Daoy (cell line): ENCODE results near the gene ILKAP. TPM values are rescaled to one million over a fixed set of nuclear protein-coding genes. Genes with fewer than 3 reads are reported as not detected.

Source experiments
- DNase-seq: peaks from one replicate; pipeline ENCODE4 v3.0.0-alpha.2; 2015; ENCODE audit warnings: low read depth
- total RNA-seq: library from RNA; depleted of rRNA; stranded (reverse); fragments of >200 nt; shearing (Covaris generic); gene quantifications from 2 replicates; pipeline ENCODE4 v1.2.3, GENCODE V29; 2014; rRNA removed

Gene ILKAP
- total RNA-seq, 1 experiment from 2014 or later, result 27.9 TPM

DNA sequence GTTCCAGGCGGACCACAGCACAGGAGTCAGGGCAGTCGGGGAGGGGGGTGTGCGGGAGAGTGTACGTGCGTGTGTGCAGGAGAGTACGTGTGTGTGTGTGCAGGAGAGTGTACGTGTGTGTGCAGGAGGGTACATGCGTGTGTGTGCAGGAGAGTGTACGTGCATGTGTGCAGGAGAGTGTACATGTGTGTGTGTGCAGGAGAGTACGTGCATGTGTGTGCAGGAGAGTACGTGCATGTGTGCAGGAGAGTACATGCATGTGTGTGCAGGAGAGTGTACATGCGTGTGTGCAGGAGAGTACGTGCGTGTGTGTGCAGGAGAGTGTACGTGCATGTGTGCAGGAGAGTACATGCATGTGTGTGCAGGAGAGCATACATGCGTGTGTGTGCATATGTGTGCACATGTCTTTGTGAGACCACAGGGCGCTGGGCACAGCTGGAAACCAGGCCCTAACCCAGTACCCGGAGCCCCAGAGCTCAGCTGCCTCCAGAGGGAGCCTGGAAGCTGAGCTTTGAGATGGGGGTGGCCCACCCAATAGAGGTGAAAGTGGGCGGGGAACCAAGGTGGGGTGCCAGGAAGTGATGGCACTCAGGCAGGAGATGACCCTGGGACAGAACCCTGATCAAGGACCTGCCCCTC, 78.9 kb downstream of the ILKAP start:
- DNase-seq, result no peak

DNA sequence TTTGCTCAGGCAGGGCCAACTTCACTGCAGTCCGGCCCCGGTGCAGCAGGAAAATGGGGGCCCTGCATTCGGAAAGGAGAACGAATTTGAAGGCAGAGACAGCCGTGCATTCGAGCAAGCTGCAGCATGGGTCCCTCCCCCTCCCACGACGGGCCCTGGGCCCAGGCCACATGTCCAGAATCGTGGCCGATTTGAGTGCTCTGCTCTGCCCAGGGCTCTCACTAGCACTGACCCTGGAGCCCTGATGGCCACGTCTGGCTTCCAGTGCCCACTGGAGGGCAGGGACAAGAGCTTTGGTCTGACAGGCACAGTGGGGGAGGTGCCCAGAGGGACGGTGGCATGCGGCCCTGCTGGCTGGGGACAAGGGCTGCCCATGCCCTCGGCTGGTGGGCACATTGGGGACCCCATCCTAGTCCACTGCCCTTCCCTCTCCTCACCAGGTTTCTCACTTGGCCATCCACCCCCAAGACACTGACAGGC, 79.5 kb downstream of the ILKAP start:
- DNase-seq, result no peak

DNA sequence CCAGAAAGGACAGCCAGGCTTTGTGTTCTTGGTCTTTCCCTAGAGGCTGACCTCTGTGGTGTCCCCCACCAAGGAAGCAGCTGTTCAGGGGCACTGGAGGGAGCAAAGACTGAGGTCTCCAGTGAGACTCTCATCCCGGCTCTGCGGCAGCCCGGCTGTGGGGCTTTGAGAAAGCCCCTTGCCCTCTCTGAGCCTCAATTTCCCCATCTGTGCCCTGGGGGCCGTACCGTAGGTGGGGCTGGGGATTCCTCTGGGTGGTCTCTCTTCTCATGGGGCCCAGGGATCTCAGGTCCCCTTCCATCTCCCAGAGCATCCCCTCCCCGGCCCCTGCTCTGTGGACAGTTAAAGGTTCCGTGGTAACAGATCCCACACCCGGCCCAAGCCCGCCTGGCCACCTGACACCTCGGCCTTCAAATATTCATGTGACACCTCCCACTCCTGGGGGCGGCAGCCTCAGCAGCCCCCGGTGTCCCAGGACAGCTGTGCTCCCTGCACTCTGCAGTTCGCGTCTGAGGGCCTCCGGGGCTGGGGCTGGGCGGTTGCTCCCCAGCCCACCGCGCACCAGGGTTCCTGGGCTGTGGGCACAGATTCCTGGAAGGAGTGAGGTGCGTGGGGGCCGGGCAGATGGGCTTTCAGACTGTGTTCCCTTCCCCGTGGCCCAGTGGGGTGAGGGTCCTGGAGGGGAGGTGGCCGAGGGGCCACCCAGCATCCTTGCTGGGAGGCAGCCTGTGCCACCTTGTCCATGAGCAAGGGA, 80.1 kb downstream of the ILKAP start:
- no peak for DNase-seq

DNA sequence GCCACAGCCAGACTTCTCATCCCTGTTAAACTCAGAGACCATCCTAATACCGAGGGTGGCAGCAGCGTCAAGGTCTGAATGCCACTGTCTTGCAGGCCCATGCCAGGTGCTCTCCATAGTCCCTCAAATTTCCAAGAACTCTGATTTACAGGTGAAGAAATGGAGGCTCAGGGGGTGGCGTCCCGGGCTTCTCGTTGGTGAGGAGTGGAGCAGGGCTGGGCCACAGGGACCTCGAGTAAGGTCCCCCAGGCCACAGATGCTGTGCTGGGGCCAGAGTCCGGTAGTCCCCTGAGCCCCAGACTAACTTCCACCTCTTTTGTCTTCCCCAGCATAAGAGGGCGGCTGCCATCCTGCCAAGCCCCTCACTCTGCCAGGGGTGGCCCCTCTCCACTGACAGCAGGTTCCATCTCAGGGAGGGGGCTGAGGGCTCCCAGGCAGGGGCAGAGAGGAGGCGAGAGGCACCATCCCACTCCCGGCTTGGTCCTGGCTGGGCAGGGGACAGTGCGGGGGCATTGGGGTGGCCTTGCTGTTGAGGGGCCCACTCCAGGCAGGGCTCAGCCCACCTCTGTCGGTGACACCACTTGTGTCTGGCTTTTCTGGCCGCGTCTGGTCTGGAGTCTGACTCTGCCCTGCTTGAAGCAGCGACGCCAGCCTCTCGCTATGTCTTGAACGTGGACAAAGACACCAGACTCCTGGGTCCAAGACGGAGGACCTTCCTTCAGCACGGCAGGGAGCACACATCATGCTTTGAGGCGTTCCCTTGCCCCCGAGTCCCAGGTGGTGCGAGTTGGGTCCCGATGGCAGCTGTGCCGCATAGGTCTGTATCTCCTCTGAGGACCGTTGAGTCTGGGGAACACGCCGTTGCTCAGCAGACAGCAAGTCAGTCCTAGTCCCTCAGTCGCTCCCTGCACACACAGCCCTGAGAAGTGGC, 80.9 kb downstream of the ILKAP start:
- DNase-seq, result no peak

DNA sequence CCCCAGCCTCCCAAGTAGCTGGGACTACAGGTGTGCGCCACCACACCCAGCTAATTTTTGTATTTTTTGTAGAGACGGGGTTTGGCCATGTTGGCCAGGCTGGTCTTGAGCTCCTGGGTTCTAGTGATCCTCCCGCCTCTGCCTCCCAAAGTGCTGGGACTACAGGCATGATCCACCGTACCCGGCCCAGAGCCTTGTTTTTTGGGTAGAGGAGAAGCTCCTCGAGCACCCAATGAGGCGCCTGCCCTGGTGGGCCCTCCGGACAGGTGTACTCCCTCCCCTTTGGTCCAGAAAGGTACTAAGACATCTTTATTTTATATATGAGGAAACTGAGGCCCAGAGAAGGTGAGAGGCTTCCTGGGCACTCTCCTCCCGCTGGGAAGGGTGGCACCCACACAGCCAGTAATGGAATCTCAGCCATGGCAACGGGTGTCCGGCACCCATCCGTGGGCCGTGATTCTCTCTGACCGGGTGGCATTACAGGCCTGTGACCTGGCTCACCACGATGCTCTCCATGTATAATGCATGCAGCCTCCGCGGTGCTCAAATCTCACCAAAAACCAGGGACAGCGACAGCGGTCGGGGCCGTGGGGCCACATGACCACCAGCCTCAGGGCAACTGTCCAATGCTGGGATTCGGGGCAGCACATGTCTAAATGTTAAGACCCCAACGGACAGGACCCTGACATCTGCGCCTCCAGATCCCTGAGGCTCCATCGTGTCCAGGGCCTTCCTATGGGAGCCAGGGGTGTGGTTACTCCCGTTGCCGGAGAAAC, 81.8 kb downstream of the ILKAP start:
- DNase-seq, result no peak

DNA sequence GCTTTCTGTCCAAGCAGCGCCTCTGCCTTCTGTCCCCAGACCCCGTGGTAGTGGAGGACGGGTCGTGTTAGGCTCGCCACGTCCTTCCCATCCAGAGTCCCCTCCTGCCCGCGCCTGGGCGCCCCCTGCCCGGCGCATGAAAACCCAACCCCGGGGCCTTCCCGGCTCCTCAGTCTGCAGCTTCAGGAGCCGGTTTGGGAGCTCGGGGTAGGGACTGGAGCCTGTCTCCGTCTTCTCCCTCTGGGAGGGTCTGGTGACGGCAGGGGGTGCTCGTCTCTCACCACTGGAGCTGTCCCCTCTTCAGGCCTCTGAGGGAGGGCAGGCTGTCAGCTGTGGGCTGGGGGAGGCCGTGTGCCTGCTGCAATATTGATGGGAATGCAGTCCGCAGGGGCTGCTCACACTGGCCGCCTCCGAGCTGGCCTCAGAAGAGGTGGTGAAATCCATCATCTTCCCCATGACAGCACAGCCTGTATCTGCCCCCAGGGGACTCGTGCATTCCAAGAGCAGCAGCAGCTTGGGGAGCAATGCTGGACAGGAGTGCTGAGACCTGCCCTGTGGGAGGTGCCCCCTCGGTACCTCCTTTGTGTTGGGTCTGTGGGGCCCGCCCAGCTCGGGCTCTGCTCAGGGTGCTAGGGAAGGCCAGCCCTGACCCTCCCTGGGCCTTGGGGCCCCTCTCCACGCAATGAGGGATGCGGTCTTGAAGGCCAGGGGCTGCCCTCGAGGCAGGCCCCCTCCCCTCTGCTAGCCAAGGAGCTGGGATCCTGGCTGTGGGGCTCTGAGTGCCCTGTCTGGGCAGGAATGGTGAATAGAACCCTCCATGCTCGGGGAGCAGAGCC, 82.8 kb downstream of the ILKAP start:
- no peak for DNase-seq

Other genes with a start within 250 kb of the ILKAP start
- gene UBE2F, start 236.7 kb downstream of the ILKAP start, total RNA-seq, result 73.9 and 87.1 TPM in 2 replicates
- 19.1 and 29.7 TPM in 2 replicates for gene SCLY, start 142.7 kb downstream of the ILKAP start, total RNA-seq
- gene ESPNL, start 103.4 kb downstream of the ILKAP start, total RNA-seq, result 0.40 and 0.54 TPM in 2 replicates
- 0.17 TPM in 1 of 2 replicates, not detected in the other for gene KLHL30, start 65.0 kb downstream of the ILKAP start, total RNA-seq
- gene ERFE, start 44.7 kb downstream of the ILKAP start, total RNA-seq, result 3.6 and 6.8 TPM in 2 replicates
- gene HES6, start 36.3 kb upstream of the ILKAP start, total RNA-seq, result 9.8 and 13.1 TPM in 2 replicates
- gene PER2, start 84.9 kb upstream of the ILKAP start, total RNA-seq, result 1.7 and 3.3 TPM in 2 replicates
- gene TRAF3IP1, start 116.8 kb upstream of the ILKAP start, total RNA-seq, result 4.1 and 7.0 TPM in 2 replicates
- gene ASB1, start 223.2 kb upstream of the ILKAP start, total RNA-seq, result 33.7 and 86.3 TPM in 2 replicates